Measurements from ENCODE around the gene LYPD8. TPM values are rescaled to one million over a fixed set of nuclear protein-coding genes. Genes with fewer than 3 reads are reported as not detected.
"Not testable (repeated sequence)": the region's sequence is repeated elsewhere in the genome, so short reads cannot be mapped to it uniquely, and the experiment has no call there.

The LYPD8 gene
- total RNA-seq: not detected in 2 replicates

DNA sequence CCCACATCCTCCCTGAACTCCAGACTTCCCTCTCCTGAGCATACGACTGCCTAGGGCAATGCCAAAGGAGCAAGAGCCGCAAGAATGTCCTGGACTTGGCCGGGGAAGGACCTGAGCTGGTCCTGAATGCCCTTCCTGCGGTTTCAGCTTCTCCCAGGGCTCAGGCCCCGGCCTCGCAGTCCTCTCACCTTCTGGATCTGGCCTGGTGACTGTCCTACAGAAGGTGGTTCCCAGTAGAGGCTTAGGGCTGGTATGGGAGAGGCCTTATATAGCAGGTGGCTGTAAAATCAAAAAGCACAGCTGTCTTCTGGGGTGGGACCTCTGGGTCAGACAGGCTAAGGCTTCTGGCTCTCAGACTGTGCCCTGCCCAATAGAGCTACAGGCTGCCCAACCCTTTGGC is at the start of gene LYPD8:
TSS of gene LYPD8 (minus strand) at position 243 of the 400 bp plus-strand sequence. CDS start 4,678 bp downstream, outside the sequence.
- no peak for DNase-seq (ENCODE audit: low read depth in 2 of 2)

GRCh38 chr1:248804771-248805681 is 49.5 kb upstream of the LYPD8 start:
- DNase-seq (ENCODE audit: low read depth in 2 of 2): no peak

- not testable (repeated sequence) for DNase-seq (ENCODE audit: low read depth in 2 of 2)
Measured at GRCh38 chr1:248803501-248803900, 47.9 kb upstream of the LYPD8 start.

GRCh38 chr1:248802454-248802853 is 46.9 kb upstream of the LYPD8 start:
- DNase-seq (ENCODE audit: low read depth in 2 of 2): no peak

GRCh38 chr1:248800459-248800858 is 44.9 kb upstream of the LYPD8 start:
- no peak for DNase-seq (ENCODE audit: low read depth in 2 of 2)

DNA sequence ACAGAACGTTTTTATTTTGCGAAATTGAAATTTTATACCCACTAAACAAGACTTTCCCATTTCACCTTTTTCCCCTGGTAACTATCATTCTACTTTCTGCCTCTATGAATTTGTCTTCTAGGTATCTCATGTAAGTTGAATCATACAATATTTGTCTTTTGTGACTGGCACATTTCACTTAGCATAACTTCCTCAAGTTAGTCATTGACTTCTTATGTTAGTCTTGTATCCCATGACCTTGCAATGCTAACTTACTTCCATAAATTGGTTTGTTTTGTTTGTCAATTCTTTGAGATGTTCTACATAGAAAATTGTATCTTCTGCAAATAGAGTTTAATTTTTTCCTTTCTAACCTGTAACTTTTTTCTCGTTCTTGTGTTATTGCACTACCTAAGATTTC is 43.2 kb upstream of the LYPD8 start:
- DNase-seq (ENCODE audit: low read depth in 2 of 2): no peak

- not testable (repeated sequence) for DNase-seq (ENCODE audit: low read depth in 2 of 2)
Measured at GRCh38 chr1:248794663-248795062, 39.1 kb upstream of the LYPD8 start.

DNA sequence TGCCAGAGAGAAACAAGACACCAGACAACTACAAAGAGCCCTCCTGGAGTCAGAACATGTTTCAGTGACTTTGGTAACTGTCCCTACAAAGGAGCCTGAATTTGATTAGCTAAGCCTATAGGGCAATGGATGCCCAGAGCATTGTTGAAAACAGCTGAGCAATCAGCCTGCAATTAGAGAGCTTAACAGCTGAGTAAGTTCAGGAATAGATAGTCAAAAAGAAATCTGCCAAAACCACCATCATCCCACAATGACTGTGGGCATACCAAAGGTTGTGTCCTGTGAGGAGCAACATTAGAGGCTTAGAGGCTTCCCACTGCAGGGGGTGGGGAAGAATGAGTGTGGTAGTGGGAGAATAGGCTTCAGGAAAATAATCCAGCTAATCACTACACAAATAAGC is 38.0 kb upstream of the LYPD8 start:
- no peak for DNase-seq (ENCODE audit: low read depth in 2 of 2)

- DNase-seq (ENCODE audit: low read depth in 2 of 2): no peak
Measured at GRCh38 chr1:248792342-248792741, 36.8 kb upstream of the LYPD8 start.

- DNase-seq (ENCODE audit: low read depth in 2 of 2): no peak
Measured at GRCh38 chr1:248791010-248791409, 35.5 kb upstream of the LYPD8 start.

- DNase-seq (ENCODE audit: low read depth in 2 of 2): no peak
Measured at GRCh38 chr1:248790456-248790855, 34.9 kb upstream of the LYPD8 start.

- not testable (repeated sequence) for DNase-seq (ENCODE audit: low read depth in 2 of 2)
Measured at GRCh38 chr1:248789337-248789736, 33.8 kb upstream of the LYPD8 start.

DNA sequence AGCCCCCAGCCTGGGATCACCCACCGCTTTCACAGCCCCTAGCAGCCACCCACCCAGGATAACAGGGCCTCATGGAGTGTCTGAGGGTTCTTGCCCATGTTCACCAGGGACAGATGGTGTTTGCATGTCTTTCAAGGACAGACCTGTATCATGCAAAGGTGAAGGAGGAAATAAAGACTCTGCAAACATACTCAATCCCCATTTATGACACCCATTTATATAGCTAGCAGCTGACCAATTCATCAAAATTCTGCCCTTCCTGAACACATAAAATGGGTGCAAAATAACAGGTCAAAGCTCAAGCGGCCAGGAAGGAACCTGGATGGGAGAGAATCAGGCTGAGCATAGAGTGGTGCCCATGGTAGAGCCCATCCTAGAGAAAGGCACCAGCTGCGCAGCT is 32.8 kb upstream of the LYPD8 start:
- DNase-seq (ENCODE audit: low read depth in 2 of 2): no peak

DNA sequence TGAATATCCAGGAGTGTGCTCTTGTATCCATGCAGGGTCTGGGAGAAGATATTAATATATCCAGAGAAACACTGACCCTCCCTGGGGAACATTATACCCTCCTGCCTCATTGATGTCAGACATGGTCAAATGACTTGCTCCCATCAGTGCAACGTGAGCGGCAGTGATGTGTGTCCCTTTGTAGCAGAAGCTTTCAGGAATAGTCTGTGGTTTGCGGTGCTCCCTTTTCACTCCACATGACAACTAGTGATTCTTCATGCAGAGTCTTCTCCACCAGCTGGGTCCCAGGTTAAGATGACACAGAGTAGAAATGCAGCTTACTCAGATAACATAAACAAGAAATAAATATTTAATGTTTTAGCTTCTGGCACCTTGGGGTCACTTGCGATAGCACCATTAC is 31.9 kb upstream of the LYPD8 start:
- DNase-seq (ENCODE audit: low read depth in 2 of 2): no peak

DNA sequence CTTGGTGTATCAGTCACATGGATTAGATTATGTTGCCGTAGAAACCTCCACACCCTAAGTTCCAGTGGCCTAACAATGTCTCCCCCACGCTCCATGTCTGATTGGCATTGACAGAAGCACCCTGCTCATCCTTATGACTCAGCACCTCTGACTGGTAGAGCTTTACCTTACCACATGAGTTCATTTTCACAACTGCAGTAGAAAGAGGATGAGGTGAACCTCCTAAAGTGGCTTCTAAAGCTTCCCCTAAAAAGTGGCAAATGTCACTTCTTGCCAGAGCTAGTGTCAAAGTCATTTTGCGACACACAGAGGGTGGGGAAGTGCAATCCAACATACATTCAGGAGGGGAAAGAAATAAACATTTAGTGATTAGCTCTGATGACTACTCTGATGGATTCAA is 30.6 kb upstream of the LYPD8 start:
- no peak for DNase-seq (ENCODE audit: low read depth in 2 of 2)

DNA sequence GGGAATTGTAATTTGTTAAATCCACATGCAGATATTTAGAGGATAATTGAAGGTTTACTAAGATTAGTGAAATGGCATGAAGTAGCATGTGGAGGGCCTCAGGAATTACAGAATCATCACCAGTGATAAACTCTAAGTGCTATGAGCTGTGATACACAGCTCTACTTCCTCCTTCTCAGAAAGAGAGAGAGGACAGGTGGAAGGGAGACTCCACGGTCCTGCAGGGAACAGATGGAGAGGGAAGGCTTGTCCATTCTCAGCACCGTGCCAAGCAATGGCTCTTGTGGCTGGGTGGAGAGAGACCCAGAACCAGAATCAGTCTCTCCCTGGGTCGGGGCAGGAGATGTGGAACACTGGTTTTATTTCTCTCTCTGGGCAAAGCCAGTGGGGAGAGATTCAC is 27.8 kb upstream of the LYPD8 start:
- DNase-seq (ENCODE audit: low read depth in 2 of 2): no peak

DNA sequence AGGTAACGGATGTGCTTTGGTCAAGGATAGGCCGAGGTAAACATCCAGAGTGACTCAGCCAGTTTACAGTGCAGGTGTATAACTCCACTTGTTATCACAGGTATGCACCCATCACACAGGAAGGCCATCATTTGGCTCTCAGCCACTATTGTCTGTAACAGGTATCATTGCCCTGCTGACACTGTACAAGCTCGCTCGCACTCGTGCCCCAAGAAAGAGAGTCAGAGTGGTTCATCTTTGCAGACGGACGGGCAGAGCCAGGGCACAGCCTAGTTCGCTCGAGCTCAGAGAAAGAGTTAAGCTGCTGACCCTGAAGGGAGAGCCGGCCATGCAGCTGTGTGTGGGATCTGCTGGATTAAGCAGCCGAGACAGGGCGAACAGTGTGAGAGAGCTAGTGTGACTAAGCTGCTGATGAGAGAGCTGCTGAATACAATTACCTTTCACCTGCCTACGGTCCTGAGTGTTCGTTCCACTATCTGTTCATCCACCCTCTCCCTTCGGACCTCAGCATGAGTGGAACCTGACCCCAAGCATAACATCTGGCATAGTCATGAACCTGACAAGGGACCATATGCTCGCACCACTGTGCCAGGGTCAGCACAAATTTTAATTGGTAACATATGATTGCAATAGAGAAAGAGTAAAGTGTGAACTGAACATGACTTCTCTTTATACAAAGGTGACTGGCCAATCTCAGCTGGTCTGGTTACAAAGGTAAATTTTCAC is 27.0 kb upstream of the LYPD8 start:
- DNase-seq (ENCODE audit: low read depth in 2 of 2): no peak

DNA sequence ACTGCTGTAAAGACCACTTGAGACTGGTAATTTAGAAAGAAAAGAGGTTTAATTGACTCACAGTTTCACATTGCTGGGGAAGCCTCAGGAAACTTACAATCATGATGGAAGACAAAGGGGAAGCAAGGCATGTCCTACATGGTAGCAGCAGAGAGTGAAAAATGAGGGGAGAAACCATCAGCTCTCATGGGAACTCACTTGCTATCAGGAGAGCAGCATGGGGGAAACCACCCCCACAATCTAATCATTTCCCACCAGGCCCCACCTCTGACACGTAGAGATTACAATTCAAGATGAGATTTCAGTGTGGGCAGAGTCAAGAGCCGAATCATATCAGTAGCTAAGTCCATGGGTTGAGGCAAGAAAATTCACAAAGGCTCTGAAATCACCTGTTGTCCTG is 23.8 kb upstream of the LYPD8 start:
- DNase-seq (ENCODE audit: low read depth in 2 of 2): no peak

DNA sequence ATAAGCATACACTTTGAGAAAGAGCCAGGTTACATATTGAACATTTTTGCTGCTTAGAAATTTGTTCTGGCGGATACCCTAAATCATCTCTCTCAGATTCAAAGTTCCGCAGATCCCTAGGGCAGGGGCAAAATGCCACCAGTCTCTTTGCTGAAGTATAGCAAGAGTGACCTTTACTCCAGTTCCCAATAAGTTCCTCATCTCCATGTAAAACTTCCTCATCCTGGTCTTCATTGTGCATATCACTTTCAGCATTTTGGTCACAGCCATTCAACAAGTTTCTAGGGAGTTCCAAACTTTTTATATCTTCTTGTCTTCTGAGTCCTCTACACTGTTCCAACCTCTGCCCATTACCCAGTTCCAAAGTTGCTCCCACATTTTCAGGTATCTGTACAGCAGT is 23.3 kb upstream of the LYPD8 start:
- DNase-seq (ENCODE audit: low read depth in 2 of 2): no peak

GRCh38 chr1:248776991-248777390 is 21.4 kb upstream of the LYPD8 start:
- no peak for DNase-seq (ENCODE audit: low read depth in 2 of 2)

GRCh38 chr1:248775441-248775840 is 19.9 kb upstream of the LYPD8 start:
- DNase-seq (ENCODE audit: low read depth in 2 of 2): no peak

- DNase-seq (ENCODE audit: low read depth in 2 of 2): no peak
Measured at GRCh38 chr1:248759644-248760043, 4.1 kb upstream of the LYPD8 start.

GRCh38 chr1:248758352-248758751 is 2.8 kb upstream of the LYPD8 start:
- no peak for DNase-seq (ENCODE audit: low read depth in 2 of 2)

Data from lung microvascular endothelial cell (primary cell).